NT2/D1 (cell line): Measurements from ENCODE around the gene C12orf75.
"Not testable (repeated sequence)": the region's sequence is repeated elsewhere in the genome, so short reads cannot be mapped to it uniquely, and the experiment has no call there.

Experiments used
- DNase-seq: peaks from one replicate; pipeline ENCODE4 v3.0.0-alpha.2; 2011; ENCODE audit warnings: low read depth, low spot score
- H3K27me3 ChIP-seq: 2 replicates; pipeline ENCODE4 v1.6.0; 2011; ENCODE audit warnings: mild to moderate bottlenecking; ENCODE audit not compliant: insufficient read length, insufficient read depth
- H3K36me3 ChIP-seq: 2 replicates; pipeline ENCODE4 v1.6.1; 2011; ENCODE audit warnings: mild to moderate bottlenecking, low read length, mixed read lengths; ENCODE audit not compliant: insufficient read depth, insufficient read length
- H3K4me1 ChIP-seq: 2 replicates; pipeline ENCODE4 v1.5.1; 2011; ENCODE audit not compliant: insufficient read depth, insufficient read length
- H3K4me3 ChIP-seq: 2 replicates; pipeline ENCODE4 v1.5.1; 2011; ENCODE audit warnings: low read depth; ENCODE audit not compliant: insufficient read length
- H3K9ac ChIP-seq: 2 replicates; pipeline ENCODE4 v1.6.0; 2011; ENCODE audit warnings: low read depth; ENCODE audit not compliant: insufficient read length
- H3K9me3 ChIP-seq: 2 replicates; pipeline ENCODE4 v1.5.1; 2011; ENCODE audit warnings: mild to moderate bottlenecking, low read length; ENCODE audit not compliant: insufficient read depth
- SUZ12 ChIP-seq: IDR thresholded peaks from 2 replicates; pipeline ENCODE4 v1.6.1; 2011; ENCODE audit not compliant: insufficient read length, insufficient read depth; ENCODE audit errors: extremely low read depth
- YY1 ChIP-seq: IDR thresholded peaks from 2 replicates; pipeline ENCODE4 v1.6.1; 2011; ENCODE audit not compliant: insufficient read length, insufficient read depth
- ZNF274 ChIP-seq: IDR thresholded peaks from 2 replicates; pipeline ENCODE4 v1.6.1; 2011; ENCODE audit warnings: mild to moderate bottlenecking, low read depth, low read length

C12orf75 gene

GRCh38 chr12:105321125-105321524 is 9.4 kb upstream of the C12orf75 start:
- Histone ChIP-seq H3K9ac (no peak overlapping the region), H3K9me3 (no peaks in the 10 kb centered on the region), H3K27me3 (no peaks in the 10 kb centered on the region), H3K4me1 (no peaks in the 10 kb centered on the region), H3K4me3 (no peak overlapping the region), H3K36me3 (no peaks in the 10 kb centered on the region)
- DNase-seq = no peak
- TF ChIP-seq SUZ12 (no peak), ZNF274 (no peak), YY1 (no peak)

- no peaks in the 10 kb centered on the region for H3K4me1 ChIP-seq
- DNase-seq = no peak
- H3K9me3 ChIP-seq = no peaks in the 10 kb centered on the region
- H3K4me3 ChIP-seq = no peak overlapping the region
- TF ChIP-seq ZNF274 = no peak
- no peak for TF ChIP-seq YY1
- TF ChIP-seq SUZ12 = no peak
- no peaks in the 10 kb centered on the region for H3K27me3 ChIP-seq
- H3K9ac ChIP-seq = no peak overlapping the region
- H3K36me3 ChIP-seq = no peaks in the 10 kb centered on the region
Measured at GRCh38 chr12:105322070-105322469, 8.4 kb upstream of the C12orf75 start.

GRCh38 chr12:105324704-105325103 is 5.8 kb upstream of the C12orf75 start:
- Histone ChIP-seq H3K9me3 (no peaks in the 10 kb centered on the region), H3K27me3 (peaks cover 2% of the 10 kb centered on the region), H3K4me1 (no peaks in the 10 kb centered on the region), H3K9ac (no peak overlapping the region), H3K4me3 (no peak overlapping the region), H3K36me3 (no peaks in the 10 kb centered on the region)
- TF ChIP-seq ZNF274 = no peak
- TF ChIP-seq SUZ12 = no peak
- no peak for TF ChIP-seq YY1
- DNase-seq = no peak

GRCh38 chr12:105325117-105325516 is 5.4 kb upstream of the C12orf75 start:
- TF ChIP-seq YY1 = no peak
- TF ChIP-seq ZNF274 = no peak
- TF ChIP-seq SUZ12 = no peak
- no peak for DNase-seq
- Histone ChIP-seq H3K4me1 (no peaks in the 10 kb centered on the region), H3K27me3 (peaks cover 6% of the 10 kb centered on the region), H3K36me3 (no peaks in the 10 kb centered on the region), H3K9ac (no peak overlapping the region), H3K9me3 (no peaks in the 10 kb centered on the region), H3K4me3 (no peak overlapping the region)

GRCh38 chr12:105329926-105330282 is 587 bp upstream of the C12orf75 start:
- no peak overlapping the region for H3K9ac ChIP-seq

GRCh38 chr12:105330931-105331804 is 677 bp downstream of the C12orf75 start:
- Histone ChIP-seq H3K36me3 (peaks cover 8% of the 10 kb centered on the region), H3K9ac (peak overlapping the region; percentile 82), H3K4me3 (peak overlapping the region; percentile 66), H3K9me3 (no peaks in the 10 kb centered on the region), H3K4me1 (peaks cover 3% of the 10 kb centered on the region), H3K27me3 (peaks cover 7% of the 10 kb centered on the region)
- TF ChIP-seq ZNF274 (no peak), SUZ12 (no peak), YY1 (no peak)
- no peak for DNase-seq

More at GRCh38 chr12:105329926-105330282, 587 bp upstream of the C12orf75 start:
- Histone ChIP-seq H3K4me3 (peak overlapping the region; percentile 66), H3K27me3 (peaks cover 7% of the 10 kb centered on the region), H3K4me1 (peaks cover 3% of the 10 kb centered on the region), H3K36me3 (peaks cover 6% of the 10 kb centered on the region), H3K9me3 (no peaks in the 10 kb centered on the region)
- no peak for TF ChIP-seq SUZ12
- no peak for TF ChIP-seq YY1
- no peak for TF ChIP-seq ZNF274
- DNase-seq = no peak

GRCh38 chr12:105331805-105332251 is 1.3 kb downstream of the C12orf75 start:
- peak overlapping the region; percentile 66 for H3K4me3 ChIP-seq
- peak overlapping the region; percentile 82 for H3K9ac ChIP-seq
- H3K36me3 ChIP-seq = peaks cover 15% of the 10 kb centered on the region
- peaks cover 3% of the 10 kb centered on the region for H3K4me1 ChIP-seq
- no peaks in the 10 kb centered on the region for H3K9me3 ChIP-seq
- TF ChIP-seq ZNF274 (no peak), SUZ12 (no peak), YY1 (no peak)
- peaks cover 7% of the 10 kb centered on the region for H3K27me3 ChIP-seq
- DNase-seq = peak; percentile 28

- not testable (repeated sequence) for H3K27me3 ChIP-seq, H3K4me3 ChIP-seq, H3K4me1 ChIP-seq, H3K9me3 ChIP-seq, H3K9ac ChIP-seq, DNase-seq
- H3K36me3 ChIP-seq = peaks cover 15% of the 10 kb centered on the region
Measured at GRCh38 chr12:105332286-105332685, 1.8 kb downstream of the C12orf75 start.
